Left lung (tissue), 14 donors: ENCODE data around the gene TMEM131. TPM values are rescaled to one million over a fixed set of nuclear protein-coding genes. Genes with fewer than 3 reads are reported as not detected.
"Not testable (repeated sequence)": the region's sequence is repeated elsewhere in the genome, so short reads cannot be mapped to it uniquely, and the experiment has no call there.

Experiments used
- ATAC-seq: fragments of 200-7000 bp; cut with Tn5 transposase; one replicate; pipeline ENCODE4 v1.9.1; 2020; ENCODE audit warnings: moderate library complexity
- DNase-seq, 4 donors: peaks; one replicate each; pipeline ENCODE4 v3.0.0-alpha.2; 2013 to 2020
- H3K27ac ChIP-seq, 2 donors: fragments of 200-600 bp; sonication (generic) in 1 of 2; one replicate each; pipeline versions ENCODE4 v1.5.0 to v1.8.0; 2020 to 2021
- H3K27me3 ChIP-seq, 2 donors: fragments of 200-600 bp; sonication (generic) in 1 of 2; one replicate each; pipeline versions ENCODE4 v1.5.0 to v1.8.0; 2020 to 2021
- H3K36me3 ChIP-seq, 2 donors: fragments of 200-600 bp; sonication (generic) in 1 of 2; one replicate each; pipeline versions ENCODE4 v1.5.0 to v1.8.0; 2020 to 2021
- H3K4me1 ChIP-seq, 2 donors: fragments of 200-600 bp; one replicate each; pipeline ENCODE4 v1.8.0; 2021
- H3K4me3 ChIP-seq, 2 donors: fragments of 200-600 bp; sonication (generic) in 1 of 2; one replicate each; pipeline versions ENCODE4 v1.5.0 to v1.8.0; 2020 to 2021; ENCODE audit warnings: mild to moderate bottlenecking in 1 of 2
- H3K9me3 ChIP-seq, 2 donors: fragments of 200-600 bp; sonication (generic) in 1 of 2; one replicate each; pipeline versions ENCODE4 v1.5.0 to v1.8.0; 2020 to 2021
- CTCF ChIP-seq, 2 donors: fragments of 200-600 bp; sonication (generic) in 1 of 2; IDR thresholded peaks; one replicate each; pipeline versions ENCODE4 v1.5.0 to v1.8.0; 2021; ENCODE audit warnings: antibody characterized with exemption in 2 of 2
- intact Hi-C, 2 donors: fragments of 100-400 bp; cut with DNase I; formaldehyde crosslinking; loops; one replicate each; pipeline versions ENCODE4 v1.11.2 to v1.14.2; 2022
- long read RNA-seq, 12 donors: library from polyadenylated mRNA in 2 of 12; unstranded in 2 of 12; transcript quantifications; one replicate each; pipeline ENCODE4 v2.0.0 and lab custom pipeline, GENCODE V29; 2019 to 2026
- polyA plus RNA-seq, 6 donors: library from polyadenylated mRNA; unstranded; fragments of 120-200 nt; gene quantifications; one replicate each; pipeline ENCODE4 v1.2.1, GENCODE V29; 2013; ENCODE audit not compliant: insufficient read length in 6 of 6
- total RNA-seq, 2 donors: library from RNA; stranded (reverse); fragmentation: NEBNext Ultra II Directional; extraction: Animal tissue kit (Norgen Biotek cat#: 25700); gene quantifications; one replicate each; pipeline ENCODE4 v1.2.1, GENCODE V29; 2021
- donor health status: DM: no; HTN: yes; CAD: no.
- donor health status: DM: no; HTN: no; CAD: no.

TMEM131 gene
- total RNA-seq (10 to 100 TPM; 43.9 to 44.6 TPM), polyA plus RNA-seq (10 to 100 TPM; 44.7 to 52.0 (median 48.1) TPM)
- long read RNA-seq, donor 1, full-length matches to known transcripts = 2 of 13 reads
- long read RNA-seq, donor 1, partial matches to known transcripts = 11 of 13 reads
- long read RNA-seq, donor 1, other reads (novel, unspliced or antisense) = 0 of 13 reads
- long read RNA-seq, donor 2, full-length matches to known transcripts = 3 of 3 reads
- long read RNA-seq, donor 2, partial matches to known transcripts = 0 of 3 reads
- long read RNA-seq, donor 2, other reads (novel, unspliced or antisense) = 0 of 3 reads
- long read RNA-seq, donor 3, full-length matches to known transcripts = 2 of 2 reads
- long read RNA-seq, donor 3, partial matches to known transcripts = 0 of 2 reads
- long read RNA-seq, donor 3, other reads (novel, unspliced or antisense) = 0 of 2 reads
- long read RNA-seq, donor 4, partial matches to known transcripts = 0 of 2 reads
- long read RNA-seq, donor 4, other reads (novel, unspliced or antisense) = 2 of 2 reads
- long read RNA-seq, donor 5, full-length matches to known transcripts = 2 of 7 reads
- long read RNA-seq, donor 5, partial matches to known transcripts = 5 of 7 reads
- long read RNA-seq, donor 5, other reads (novel, unspliced or antisense) = 0 of 7 reads
- long read RNA-seq, donor 6, partial matches to known transcripts = 12 of 12 reads
- long read RNA-seq, donor 6, other reads (novel, unspliced or antisense) = 0 of 12 reads
- long read RNA-seq, donor 7, full-length matches to known transcripts = 2 of 2 reads
- long read RNA-seq, donor 7, partial matches to known transcripts = 0 of 2 reads
- long read RNA-seq, donor 7, other reads (novel, unspliced or antisense) = 0 of 2 reads
- long read RNA-seq, donor 8, full-length matches to known transcripts = 2 of 2 reads
- long read RNA-seq, donor 8, partial matches to known transcripts = 0 of 2 reads
- long read RNA-seq, donor 8, other reads (novel, unspliced or antisense) = 0 of 2 reads
- long read RNA-seq, donor 9 = 0 reads
- long read RNA-seq, donor 10, partial matches to known transcripts = 0 of 1 reads
- long read RNA-seq, donor 10, other reads (novel, unspliced or antisense) = 1 of 1 reads
- long read RNA-seq, donor 11, full-length matches to known transcripts = 2 of 2 reads
- long read RNA-seq, donor 11, partial matches to known transcripts = 0 of 2 reads
- long read RNA-seq, donor 11, other reads (novel, unspliced or antisense) = 0 of 2 reads
- long read RNA-seq, donor 12 = 0 reads

- Histone ChIP-seq H3K27me3 (no peaks in the 10 kb centered on the region), H3K36me3 (no peaks in the 10 kb centered on the region), H3K4me3 (peak within 1 kb of the TSS; percentile 70 to 80), H3K27ac (peak within 1 kb of the TSS; percentile 97 to 98), H3K4me1 (peaks cover 15 to 42% of the 10 kb centered on the region in 2 donors), H3K9me3 (no peaks in the 10 kb centered on the region)
- DNase-seq = peak; percentile 95 to 99 (median 96)
- no peak for TF ChIP-seq CTCF (IDR thresholded peaks at IDR 0.05)
- peak; percentile 97 for ATAC-seq
- intact Hi-C loops = no loop called here
These were observed at the start of gene TMEM131 for GRCh38 chr2:97995734-97996624. Gene TMEM131 (minus strand): TSS chr2:97995948. CDS start chr2:97995662, 286 bp downstream.

GRCh38 chr2:98044730-98045129 is 49.0 kb upstream of the TMEM131 start:
- H3K36me3 ChIP-seq, ATAC-seq, DNase-seq, intact Hi-C loops, H3K27ac ChIP-seq, H3K4me3 ChIP-seq, H3K4me1 ChIP-seq: not testable (repeated sequence)
- Histone ChIP-seq H3K27me3 (peaks cover 0 to 21% of the 10 kb centered on the region in 2 donors), H3K9me3 (peaks cover 0 to 26% of the 10 kb centered on the region in 2 donors)

- DNase-seq = no peak
- Histone ChIP-seq H3K36me3 (no peaks in the 10 kb centered on the region), H3K27ac (no peak overlapping the region), H3K27me3 (peaks cover 0 to 21% of the 10 kb centered on the region in 2 donors), H3K4me1 (peaks cover 0 to 9% of the 10 kb centered on the region in 2 donors), H3K9me3 (peaks cover 0 to 26% of the 10 kb centered on the region in 2 donors), H3K4me3 (no peak overlapping the region)
- intact Hi-C loops = no loop called here
- no peak for ATAC-seq
- no peak for TF ChIP-seq CTCF (IDR thresholded peaks at IDR 0.05)
These were observed 47.4 kb upstream of the TMEM131 start for GRCh38 chr2:98043101-98043500.

GRCh38 chr2:98040331-98040939 is 44.7 kb upstream of the TMEM131 start:
- Histone ChIP-seq H3K9me3 (peaks cover 0 to 22% of the 10 kb centered on the region in 2 donors), H3K27ac (no peak overlapping the region), H3K36me3 (no peaks in the 10 kb centered on the region), H3K4me3 (no peak overlapping the region), H3K4me1 (peaks cover 0 to 9% of the 10 kb centered on the region in 2 donors), H3K27me3 (peaks cover 0 to 33% of the 10 kb centered on the region in 2 donors)
- intact Hi-C loops = no loop called here
- no peak for DNase-seq
- ATAC-seq = no peak
- no peak for TF ChIP-seq CTCF (IDR thresholded peaks at IDR 0.05)
